H1 (cell line): ENCODE results near the gene ZMIZ1. TPM values are rescaled to one million over a fixed set of nuclear protein-coding genes. Genes with fewer than 3 reads are reported as not detected.

Experiments used
- CTCF ChIA-PET: fragments of 300-600 bp; sonication (Branson Sonifier 250); formaldehyde crosslinking; loops from one replicate; lab custom pipeline; 2021; ENCODE audit not compliant: partially characterized antibody; lab: Charles Lee
- POLR2A ChIA-PET: fragments of 300-600 bp; sonication (Branson Sonifier 250); formaldehyde crosslinking; loops from one replicate; lab custom pipeline; 2021; ENCODE audit warnings: inconsistent platforms; ENCODE audit not compliant: partially characterized antibody; lab: Charles Lee
- DNase-seq, 2 experiments: peaks; one replicate each; pipeline versions ENCODE4 v3.0.0 to v3.0.0-alpha.2; 2010 to 2022; ENCODE audit warnings: low spot score in 2 of 2, low read depth in 1 of 2, mixed read lengths in 1 of 2
- FAIRE-seq: peaks from 2 replicates; lab custom pipeline; 2011; peaks lifted over from hg19 to GRCh38; lab: Jason Lieb, UNC
- H2AFZ ChIP-seq: 2 replicates; pipeline ENCODE4 v1.8.1; 2012; ENCODE audit warnings: low read length, inconsistent platforms
- H2AK5ac ChIP-seq: 2 replicates; pipeline ENCODE4 v1.6.1; 2013; ENCODE audit warnings: low read depth, low read length
- H2BK120ac ChIP-seq: replicated peaks from 2 replicates; pipeline ENCODE3; 2013; ENCODE audit warnings: low read depth, low read length, inconsistent platforms
- H2BK12ac ChIP-seq: 2 replicates; pipeline ENCODE4 v1.6.1; 2013; ENCODE audit warnings: low read depth, low read length
- H2BK15ac ChIP-seq: 2 replicates; pipeline ENCODE4 v1.6.1; 2013; ENCODE audit warnings: low read length
- H2BK20ac ChIP-seq: 2 replicates; pipeline ENCODE4 v1.6.1; 2013; ENCODE audit warnings: low read length
- H2BK5ac ChIP-seq: 2 replicates; pipeline ENCODE4 v1.6.1; 2013; ENCODE audit warnings: low read depth, low read length
- H3K14ac ChIP-seq: 2 replicates; pipeline ENCODE4 v1.6.1; 2013; ENCODE audit warnings: inconsistent platforms; ENCODE audit not compliant: insufficient read length
- H3K18ac ChIP-seq: 2 replicates; pipeline ENCODE4 v1.6.1; 2013; ENCODE audit warnings: low read length; ENCODE audit errors: extremely low read depth
- H3K23ac ChIP-seq: 2 replicates; pipeline ENCODE4 v1.6.1; 2013; ENCODE audit warnings: inconsistent platforms; ENCODE audit not compliant: insufficient read length
- H3K23me2 ChIP-seq: 2 replicates; pipeline ENCODE4 v1.6.1; 2013; ENCODE audit warnings: low read depth, low read length
- H3K27ac ChIP-seq: 2 replicates; pipeline ENCODE4 v1.6.1; 2011; ENCODE audit warnings: low read depth, low read length, inconsistent platforms
- H3K27me3 ChIP-seq, 4 experiments: replicated peaks in 1 of 4; 1 replicate in 1 of 4; 2 replicates in 3 of 4; pipeline versions ENCODE4 v1.6.1 to v1.8.1; 2011 to 2013; ENCODE audit warnings: low read length in 3 of 4, mild to moderate bottlenecking in 3 of 4, inconsistent platforms in 2 of 4, mixed read lengths in 2 of 4, moderate library complexity in 1 of 4; ENCODE audit not compliant: control insufficient read depth in 3 of 4, insufficient read depth in 3 of 4; ENCODE audit errors: extremely low read depth in 1 of 4
- H3K36me3 ChIP-seq, 4 experiments: 2 replicates each; pipeline versions ENCODE4 v1.6.1 to v1.8.1; 2011 to 2013; ENCODE audit warnings: mild to moderate bottlenecking in 4 of 4, low read length in 3 of 4, moderate library complexity in 2 of 4, control low read depth in 1 of 4, inconsistent platforms in 1 of 4; ENCODE audit not compliant: insufficient read depth in 4 of 4, control insufficient read depth in 2 of 4
- H3K4ac ChIP-seq: replicated peaks from 2 replicates; pipeline ENCODE3; 2013; ENCODE audit warnings: low read length, low read depth, mixed read lengths, inconsistent platforms; ENCODE audit not compliant: insufficient read length
- H3K4me1 ChIP-seq, 4 experiments: replicated peaks in 1 of 4; 1 replicate in 1 of 4; 2 replicates in 3 of 4; pipeline versions ENCODE4 v1.6.1 to v1.8.1; 2011 to 2013; ENCODE audit warnings: low read length in 3 of 4, inconsistent platforms in 2 of 4, mixed read lengths in 1 of 4; ENCODE audit not compliant: insufficient read depth in 4 of 4, control insufficient read depth in 3 of 4
- H3K4me2 ChIP-seq, 2 experiments: 2 replicates each; pipeline versions ENCODE4 v1.6.1 to v1.8.1; 2011 to 2013; ENCODE audit warnings: low read depth in 2 of 2, low read length in 2 of 2, control low read depth in 1 of 2, inconsistent platforms in 1 of 2, mild to moderate bottlenecking in 1 of 2; ENCODE audit not compliant: insufficient read depth in 1 of 2
- H3K4me3 ChIP-seq, 4 experiments: fragments of 200-600, 300-600 bp in 1 of 4; sonication (generic), shearing (Covaris generic), sonication (Bioruptor Twin) in 1 of 4; 2 replicates each; pipeline versions ENCODE4 v1.5.1 to v1.8.1; 2011 to 2016; ENCODE audit warnings: low read length in 4 of 4, low read depth in 3 of 4, control low read depth in 2 of 4, inconsistent platforms in 2 of 4, mild to moderate bottlenecking in 2 of 4, mixed read lengths in 1 of 4, moderate library complexity in 1 of 4; ENCODE audit not compliant: insufficient read depth in 2 of 4; ENCODE audit errors: extremely low read depth in 1 of 4
- H3K56ac ChIP-seq: replicated peaks from 2 replicates; pipeline ENCODE3; 2013; ENCODE audit warnings: low read depth, mild to moderate bottlenecking, mixed read lengths, low read length, inconsistent platforms; ENCODE audit not compliant: insufficient read length
- H3K79me1 ChIP-seq: 2 replicates; pipeline ENCODE4 v1.6.1; 2013; ENCODE audit warnings: low read depth, low read length, control low read depth
- H3K79me2 ChIP-seq, 2 experiments: 2 replicates each; pipeline versions ENCODE4 v1.6.1 to v1.8.1; 2012 to 2013; ENCODE audit warnings: low read length in 2 of 2, mild to moderate bottlenecking in 2 of 2, inconsistent platforms in 1 of 2; ENCODE audit not compliant: insufficient read depth in 2 of 2, control insufficient read depth in 1 of 2
- H3K9ac ChIP-seq, 4 experiments: replicated peaks in 1 of 4; 1 replicate in 1 of 4; 2 replicates in 3 of 4; pipeline versions ENCODE4 v1.6.1 to v1.8.1; 2011 to 2013; ENCODE audit warnings: low read depth in 3 of 4, low read length in 3 of 4, control low read depth in 2 of 4, mild to moderate bottlenecking in 2 of 4, moderate library complexity in 2 of 4, inconsistent platforms in 1 of 4; ENCODE audit errors: extremely low read depth in 1 of 4
- H3K9me3 ChIP-seq, 2 experiments: 2 replicates each; pipeline versions ENCODE4 v1.6.1 to v1.8.1; 2012 to 2013; ENCODE audit warnings: mild to moderate bottlenecking in 2 of 2, moderate library complexity in 2 of 2, control low read depth in 1 of 2, inconsistent platforms in 1 of 2, low read depth in 1 of 2, low read length in 1 of 2, mixed read lengths in 1 of 2; ENCODE audit not compliant: insufficient read depth in 2 of 2
- H4K20me1 ChIP-seq, 2 experiments: replicated peaks in 1 of 2; 2 replicates each; pipeline versions ENCODE3 to v1.8.1; 2011 to 2013; ENCODE audit warnings: inconsistent platforms in 2 of 2, low read length in 2 of 2, mild to moderate bottlenecking in 1 of 2; ENCODE audit not compliant: insufficient read depth in 2 of 2, control insufficient read depth in 1 of 2
- H4K5ac ChIP-seq: 2 replicates; pipeline ENCODE4 v1.6.1; 2013; ENCODE audit warnings: low read length, low read depth, mixed read lengths, inconsistent platforms; ENCODE audit not compliant: insufficient read length
- H4K8ac ChIP-seq: 2 replicates; pipeline ENCODE4 v1.8.0; 2013; ENCODE audit warnings: mild to moderate bottlenecking, moderate library complexity, low read length, inconsistent platforms; ENCODE audit not compliant: insufficient read depth; ENCODE audit errors: extremely low read depth
- H4K91ac ChIP-seq: replicated peaks from 2 replicates; pipeline ENCODE3; 2013; ENCODE audit warnings: low read length, mixed read lengths, inconsistent platforms; ENCODE audit not compliant: insufficient read length
- BRCA1 ChIP-seq: IDR thresholded peaks from 2 replicates; pipeline ENCODE4 v1.6.1; 2012; ENCODE audit warnings: low read depth, low read length, improper control_type of control experiment
- JUN ChIP-seq: IDR thresholded peaks from 2 replicates; pipeline ENCODE4 v1.6.1; 2011; ENCODE audit warnings: low read depth, mild to moderate bottlenecking, improper control_type of control experiment, low read length
- RAD21 ChIP-seq, 2 experiments: IDR thresholded peaks in 1 of 2; conservative IDR thresholded peaks in 1 of 2; 2 replicates each; pipeline ENCODE4 v1.6.1; 2011; ENCODE audit warnings: low read depth in 2 of 2, low read length in 2 of 2, improper control_type of control experiment in 1 of 2, inconsistent platforms in 1 of 2, mild to moderate bottlenecking in 1 of 2, moderate library complexity in 1 of 2
- WGBS, 2 experiments: shearing (Covaris generic) in 1 of 2; methylation state at CpG; one replicate each; pipeline versions ENCODE4 v1.1.6 to v1.1.7; 2013 to 2015; ENCODE audit warnings: low lambda C conversion rate in 2 of 2, mixed read lengths in 2 of 2, inconsistent platforms in 1 of 2, low coverage in 1 of 2, missing lambda C conversion rate in 1 of 2; ENCODE audit not compliant: insufficient replicate concordance in 2 of 2, insufficient coverage in 1 of 2, insufficient read length in 1 of 2; ENCODE audit errors: extremely low coverage in 1 of 2, missing lambda C conversion rate in 1 of 2; 5-methylcytosine and 5-hydroxymethylcytosine counted together
- polyA plus RNA-seq, 7 experiments: library from polyadenylated mRNA; depleted of rRNA in 3 of 7; stranded (reverse) in 5 of 7; unstranded in 2 of 7; fragments of >200 nt in 5 of 7; fragments of 200-250 nt in 2 of 7; gene quantifications; 1 replicate in 5 of 7; 2 replicates in 1 of 7; 4 replicates in 1 of 7; pipeline versions ENCODE4 v1.2.1 to v1.2.3, GENCODE V29; 2011 to 2013; ENCODE audit warnings: missing spikeins in 2 of 7, mixed read lengths in 2 of 7
- total RNA-seq: library from RNA; stranded (reverse); fragmentation: NEBNext Ultra II Directional; extraction: Animal tissue kit (Norgen Biotek cat#: 25700); gene quantifications from 2 replicates; pipeline ENCODE4 v1.2.1, GENCODE V29; 2021

ZMIZ1 gene
- total and polyA plus RNA-seq, 2 of the 8 experiments (the other 6 are each of a cell fraction or from before 2014, with no cell fraction given), result 8.1 to 28.0 TPM

- POLR2A ChIA-PET, result no interaction called here
Measured at GRCh38 chr10:79065091-79065551, 3.6 kb upstream of the ZMIZ1 start.

More at GRCh38 chr10:79065091-79065551, 3.6 kb upstream of the ZMIZ1 start:
- CTCF ChIA-PET, result interaction anchor here (0.9 to 2.4 kb wide), 9 partner anchors 12 to 212 kb away, joined by 3 to 10 read pairs (median 4); no protein-coding TSS in a partner anchor
- peak overlapping the region; percentile 50; the same call in 1 of the 2 replicates for H2BK15ac ChIP-seq
- no peaks in the 10 kb centered on the region for H3K9me3 ChIP-seq
- peak overlapping the region; percentile 66 for H4K91ac ChIP-seq
- no peak overlapping the region for H3K4me3 ChIP-seq
- no peak overlapping the region for H4K5ac ChIP-seq
- H4K20me1 ChIP-seq, result peaks cover 0 to 1% of the 10 kb centered on the region in 2 experiments
- no peak overlapping the region for H2BK120ac ChIP-seq
- H3K4me1 ChIP-seq, result peaks cover 5 to 13% (median 7%) of the 10 kb centered on the region in 4 experiments; a peak in 4 of 7 replicates
- no peak overlapping the region for H4K8ac ChIP-seq
- H3K27me3 ChIP-seq, result peaks cover 0 to 14% (median 9%) of the 10 kb centered on the region in 4 experiments; a peak in 4 of 7 replicates
- no peak overlapping the region for H3K56ac ChIP-seq
- H2BK12ac ChIP-seq, result peak overlapping the region; percentile 64; the same call in 1 of the 2 replicates
- no peak overlapping the region for H3K14ac ChIP-seq
- H2BK20ac ChIP-seq, result no peak overlapping the region; the same call in 1 of the 2 replicates
- H3K23ac ChIP-seq, result no peak overlapping the region
- no peak for TF ChIP-seq JUN
- no peak for TF ChIP-seq BRCA1
- no peak for TF ChIP-seq RAD21 (IDR thresholded peaks at IDR 0.05 in 1 of 2, conservative IDR thresholded peaks at IDR 0.05 in 1 of 2; ENCODE audit: low read depth in 2 of 2, low read length in 2 of 2)
- no peak overlapping the region for H3K4me2 ChIP-seq
- H3K36me3 ChIP-seq, result no peaks in the 10 kb centered on the region
- no peak overlapping the region for H2AFZ ChIP-seq
- H3K27ac ChIP-seq, result no peak overlapping the region
- 0 out of 2 replicates have a peak overlapping the region, but pooled peaks have one; percentile 34 for H2AK5ac ChIP-seq
- peak overlapping the region; percentile 19; the same call in 1 of the 2 replicates for H3K18ac ChIP-seq
- no peak overlapping the region for H3K4ac ChIP-seq
- H3K79me1 ChIP-seq, result no peaks in the 10 kb centered on the region; the same call in 1 of the 2 replicates
- WGBS, 2 experiments, result 94% methylated on average over 2 of the region's 2 CpGs; no CpG with 5 or more reads in 1 of the 2 experiments
- H2BK5ac ChIP-seq, result peak overlapping the region; percentile 52; the same call in 1 of the 2 replicates
- FAIRE-seq (no peak), DNase-seq (no peak)
- H3K79me2 ChIP-seq, result peaks cover 4 to 8% of the 10 kb centered on the region in 2 experiments; a peak in 2 of 4 replicates
- H3K23me2 ChIP-seq, result peaks cover 15% of the 10 kb centered on the region
- H3K9ac ChIP-seq, result no peak overlapping the region
